Type B pancreatic cell (in vitro differentiated cells): Measurements from ENCODE around the gene SND1. TPM values are rescaled to one million over a fixed set of nuclear protein-coding genes. Genes with fewer than 3 reads are reported as not detected.

Source experiments
- DNase-seq: peaks from one replicate; pipeline ENCODE4 v3.0.0; 2021; ENCODE audit warnings: mixed read lengths; ENCODE audit not compliant: unreplicated experiment; ENCODE audit errors: extremely low spot score
- H3K27ac Mint-ChIP-seq: 2 replicates; pipeline ENCODE4 v1.8.0; 2021; ENCODE audit warnings: mild to moderate bottlenecking, mixed read lengths
- H3K27me3 Mint-ChIP-seq: 2 replicates; pipeline ENCODE4 v1.8.0; 2021; ENCODE audit warnings: mixed read lengths
- H3K36me3 Mint-ChIP-seq: 2 replicates; pipeline ENCODE4 v1.8.0; 2021; ENCODE audit warnings: mixed read lengths
- H3K4me1 Mint-ChIP-seq: one replicate; pipeline ENCODE4 v1.8.0; 2021; ENCODE audit warnings: mixed read lengths; ENCODE audit not compliant: unreplicated experiment
- H3K4me3 Mint-ChIP-seq: 2 replicates; pipeline ENCODE4 v1.8.0; 2021; ENCODE audit warnings: mild to moderate bottlenecking, mixed read lengths
- H3K9me3 Mint-ChIP-seq: 2 replicates; pipeline ENCODE4 v1.8.0; 2021; ENCODE audit warnings: mixed read lengths
- total RNA-seq: library from RNA; stranded (reverse); gene quantifications from 2 replicates; pipeline ENCODE4 v1.2.1, GENCODE V29; 2021; ENCODE audit warnings: low replicate concordance
- TF ChIP-seq, protein P1 (sequence below): fragments of 200-600 bp; sonication (generic); conservative IDR thresholded peaks from 2 replicates; pipeline ENCODE4 v1.5.0; 2021; ENCODE audit warnings: antibody characterized with exemption, mild to moderate bottlenecking

Gene SND1
- total RNA-seq, 1 donor from 2014 or later, result 199 TPM

DNA sequence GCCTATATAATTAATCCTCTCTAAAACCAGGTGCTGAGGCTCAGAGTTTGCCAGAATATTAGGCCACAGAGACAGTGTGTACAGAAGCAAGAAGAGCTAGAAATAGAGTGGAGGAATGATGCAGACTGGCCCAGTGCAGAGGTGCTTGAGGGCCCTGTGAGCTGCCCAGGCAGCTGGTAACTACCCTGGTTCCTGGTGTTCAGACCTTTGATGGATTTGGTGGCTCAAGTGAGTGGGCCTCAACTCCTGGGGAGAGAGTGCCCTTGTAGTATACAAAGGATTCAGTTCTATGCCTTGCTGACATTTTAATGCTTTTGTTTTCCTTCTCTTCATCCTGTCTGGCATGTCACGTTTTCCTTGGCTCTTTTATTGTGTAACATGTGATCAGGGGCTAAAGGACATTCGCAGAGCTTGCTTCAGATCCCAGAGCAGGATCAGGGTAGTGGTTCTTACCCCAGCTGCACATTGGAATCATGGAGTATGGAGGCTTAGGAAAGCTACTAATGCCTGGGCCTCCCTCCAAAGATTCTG is 359.2 kb downstream of the SND1 start:
- Mint-ChIP-seq H3K4me3 (no peak overlapping the region), H3K27me3 (no peaks in the 10 kb centered on the region)

GRCh38 chr7:128014811-128015210 is 362.8 kb downstream of the SND1 start:
- Mint-ChIP-seq H3K4me3 (no peak overlapping the region), H3K27ac (no peak overlapping the region)

More for the DNA sequence above, 359.2 kb downstream of the SND1 start:
- Mint-ChIP-seq H3K27ac (peak overlapping the region; percentile 22), H3K36me3 (peaks cover 3% of the 10 kb centered on the region), H3K4me1 (peaks cover 12% of the 10 kb centered on the region), H3K9me3 (no peaks in the 10 kb centered on the region)
- TF ChIP-seq, protein P1, sequence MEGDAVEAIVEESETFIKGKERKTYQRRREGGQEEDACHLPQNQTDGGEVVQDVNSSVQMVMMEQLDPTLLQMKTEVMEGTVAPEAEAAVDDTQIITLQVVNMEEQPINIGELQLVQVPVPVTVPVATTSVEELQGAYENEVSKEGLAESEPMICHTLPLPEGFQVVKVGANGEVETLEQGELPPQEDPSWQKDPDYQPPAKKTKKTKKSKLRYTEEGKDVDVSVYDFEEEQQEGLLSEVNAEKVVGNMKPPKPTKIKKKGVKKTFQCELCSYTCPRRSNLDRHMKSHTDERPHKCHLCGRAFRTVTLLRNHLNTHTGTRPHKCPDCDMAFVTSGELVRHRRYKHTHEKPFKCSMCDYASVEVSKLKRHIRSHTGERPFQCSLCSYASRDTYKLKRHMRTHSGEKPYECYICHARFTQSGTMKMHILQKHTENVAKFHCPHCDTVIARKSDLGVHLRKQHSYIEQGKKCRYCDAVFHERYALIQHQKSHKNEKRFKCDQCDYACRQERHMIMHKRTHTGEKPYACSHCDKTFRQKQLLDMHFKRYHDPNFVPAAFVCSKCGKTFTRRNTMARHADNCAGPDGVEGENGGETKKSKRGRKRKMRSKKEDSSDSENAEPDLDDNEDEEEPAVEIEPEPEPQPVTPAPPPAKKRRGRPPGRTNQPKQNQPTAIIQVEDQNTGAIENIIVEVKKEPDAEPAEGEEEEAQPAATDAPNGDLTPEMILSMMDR, result no peak
- DNase-seq, result no peak

GRCh38 chr7:128017460-128017859 is 365.5 kb downstream of the SND1 start:
- DNase-seq, result no peak
- no peak overlapping the region for H3K27ac Mint-ChIP-seq
- H3K9me3 Mint-ChIP-seq, result no peaks in the 10 kb centered on the region
- no peaks in the 10 kb centered on the region for H3K27me3 Mint-ChIP-seq
- H3K4me1 Mint-ChIP-seq, result peaks cover 47% of the 10 kb centered on the region
- no peak overlapping the region for H3K4me3 Mint-ChIP-seq
- peaks cover 19% of the 10 kb centered on the region for H3K36me3 Mint-ChIP-seq
- TF ChIP-seq, protein P1, result no peak

More at GRCh38 chr7:128014811-128015210, 362.8 kb downstream of the SND1 start:
- Mint-ChIP-seq H3K27me3 (no peaks in the 10 kb centered on the region), H3K9me3 (no peaks in the 10 kb centered on the region), H3K36me3 (peaks cover 6% of the 10 kb centered on the region), H3K4me1 (peaks cover 40% of the 10 kb centered on the region)
- no peak for DNase-seq
- TF ChIP-seq, protein P1, result no peak

DNA sequence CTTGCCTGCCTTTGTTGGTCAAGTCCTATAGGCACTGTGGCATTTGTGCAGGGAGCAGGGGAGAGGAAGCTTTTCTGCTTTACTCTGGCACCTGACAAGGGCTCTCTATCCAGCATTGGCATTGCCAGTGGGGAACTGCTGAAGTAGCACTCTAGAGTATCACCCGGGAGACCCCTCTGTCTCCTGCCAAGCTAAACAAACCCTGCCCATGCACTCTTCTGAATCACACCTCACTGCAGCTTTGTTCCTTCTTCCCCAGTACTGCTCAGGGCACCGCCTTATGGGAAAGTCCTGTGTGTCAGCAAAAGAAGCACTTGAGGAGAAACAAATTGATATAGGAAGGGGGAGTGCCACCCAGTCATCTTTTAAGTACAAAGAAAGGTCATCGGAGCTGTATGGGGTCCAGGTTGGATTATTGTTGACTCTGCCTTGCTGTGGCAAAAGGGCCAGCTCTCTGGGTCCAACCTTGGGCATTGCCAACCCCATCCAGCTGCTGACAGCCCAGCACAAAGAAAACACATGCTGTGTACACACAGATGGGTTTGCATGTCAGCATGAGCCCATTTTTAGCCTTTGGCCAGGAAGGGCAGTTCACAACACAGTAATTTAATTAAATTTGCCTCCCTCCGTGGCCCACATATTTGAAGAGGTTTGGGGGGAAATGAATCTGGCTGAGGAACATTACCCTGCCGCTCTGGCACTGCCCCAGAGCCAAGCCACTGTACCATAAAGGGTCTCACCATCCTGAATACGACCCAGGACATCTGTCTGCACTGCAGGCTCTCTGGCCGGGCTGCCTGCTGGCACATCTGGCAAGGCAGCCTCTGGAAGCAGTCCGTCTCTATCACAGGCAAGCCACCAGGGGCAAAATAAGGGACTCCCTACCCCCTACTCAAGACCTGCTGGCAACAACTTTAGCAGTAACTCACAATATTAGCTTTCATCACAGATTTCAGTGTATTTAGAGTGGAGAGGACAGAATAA is 366.2 kb downstream of the SND1 start:
- H3K9me3 Mint-ChIP-seq, result no peaks in the 10 kb centered on the region
- H3K4me3 Mint-ChIP-seq, result no peak overlapping the region
- TF ChIP-seq, protein P1, result no peak
- peaks cover 19% of the 10 kb centered on the region for H3K36me3 Mint-ChIP-seq
- H3K27ac Mint-ChIP-seq, result peak overlapping the region; percentile 65
- H3K4me1 Mint-ChIP-seq, result peaks cover 54% of the 10 kb centered on the region
- DNase-seq, result no peak
- no peaks in the 10 kb centered on the region for H3K27me3 Mint-ChIP-seq

DNA sequence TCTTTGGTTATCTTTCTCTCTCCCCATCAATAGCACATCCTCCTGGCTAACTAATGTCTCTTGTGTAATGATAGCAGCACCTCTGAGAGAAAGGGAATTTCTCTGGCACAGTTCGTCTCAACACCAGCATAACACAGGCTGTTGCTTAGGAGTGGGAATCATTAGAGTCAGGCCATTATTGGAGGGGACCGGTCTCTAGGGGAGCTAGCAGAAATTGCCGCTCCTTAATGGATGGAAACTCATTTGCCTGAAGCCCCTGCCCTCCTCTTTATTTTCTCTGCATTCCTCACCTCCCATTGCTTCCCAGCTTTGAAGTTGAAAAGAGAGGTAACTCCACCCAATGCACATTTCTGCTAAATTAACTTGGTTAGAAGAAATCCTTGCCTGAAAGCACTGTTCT is 367.3 kb downstream of the SND1 start:
- TF ChIP-seq, protein P1, result no peak
- Mint-ChIP-seq H3K36me3 (peaks cover 19% of the 10 kb centered on the region), H3K4me3 (peak overlapping the region; percentile 14), H3K27ac (no peak overlapping the region), H3K9me3 (no peaks in the 10 kb centered on the region), H3K4me1 (peaks cover 59% of the 10 kb centered on the region), H3K27me3 (no peaks in the 10 kb centered on the region)
- DNase-seq, result no peak
